ENCODE measurements around the gene PTGER4.

PTGER4 gene

DNA sequence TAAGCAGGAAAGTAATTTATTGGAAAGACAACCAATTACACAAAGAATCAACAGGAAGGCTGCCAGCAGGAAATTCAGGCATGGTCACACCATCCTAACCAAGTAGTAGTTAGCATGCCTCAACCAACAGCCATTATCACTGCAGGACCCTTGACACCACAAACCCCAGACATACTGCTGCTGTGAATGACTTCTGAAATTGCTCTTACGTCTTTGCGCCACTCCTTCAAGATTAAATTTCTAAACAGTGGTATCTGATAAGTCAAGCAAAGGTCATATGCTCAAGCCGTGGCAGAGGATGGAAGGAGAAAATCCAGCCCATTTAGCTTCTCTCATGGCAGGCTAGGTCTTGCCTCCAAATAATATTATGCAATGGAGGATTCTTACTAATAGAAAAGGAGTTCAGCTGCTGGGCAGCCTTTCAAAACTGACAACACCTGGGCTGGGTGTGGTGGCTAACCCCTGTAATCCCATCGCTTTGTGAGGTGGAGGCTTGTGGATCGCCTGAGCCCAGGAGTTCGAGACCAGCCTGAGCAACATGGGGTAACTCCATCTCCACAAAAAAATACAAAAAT, 5.0 kb upstream of the PTGER4 start:
- Histone ChIP-seq H3K27me3 (ENCODE audit: insufficient read depth, low read depth) (no peaks in the 10 kb centered on the region), H3K79me2 (ENCODE audit: insufficient read depth, low read depth) (no peaks in the 10 kb centered on the region), H2AFZ (ENCODE audit: low read depth) (no peak overlapping the region), H3K9ac (no peak overlapping the region), H4K20me1 (ENCODE audit: insufficient read depth) (no peaks in the 10 kb centered on the region), H3K4me2 (no peak overlapping the region), H3K4me1 (ENCODE audit: low read depth, poor library complexity, severe bottlenecking) (peaks cover 31% of the 10 kb centered on the region), H3K4me3 (IDR thresholded peaks at IDR 0.05; ENCODE audit: insufficient read depth, low read depth, low read length) (no peak overlapping the region), H3K36me3 (ENCODE audit: insufficient read depth) (no peaks in the 10 kb centered on the region), H3K27ac (no peak overlapping the region)
- TF ChIP-seq, protein P1, sequence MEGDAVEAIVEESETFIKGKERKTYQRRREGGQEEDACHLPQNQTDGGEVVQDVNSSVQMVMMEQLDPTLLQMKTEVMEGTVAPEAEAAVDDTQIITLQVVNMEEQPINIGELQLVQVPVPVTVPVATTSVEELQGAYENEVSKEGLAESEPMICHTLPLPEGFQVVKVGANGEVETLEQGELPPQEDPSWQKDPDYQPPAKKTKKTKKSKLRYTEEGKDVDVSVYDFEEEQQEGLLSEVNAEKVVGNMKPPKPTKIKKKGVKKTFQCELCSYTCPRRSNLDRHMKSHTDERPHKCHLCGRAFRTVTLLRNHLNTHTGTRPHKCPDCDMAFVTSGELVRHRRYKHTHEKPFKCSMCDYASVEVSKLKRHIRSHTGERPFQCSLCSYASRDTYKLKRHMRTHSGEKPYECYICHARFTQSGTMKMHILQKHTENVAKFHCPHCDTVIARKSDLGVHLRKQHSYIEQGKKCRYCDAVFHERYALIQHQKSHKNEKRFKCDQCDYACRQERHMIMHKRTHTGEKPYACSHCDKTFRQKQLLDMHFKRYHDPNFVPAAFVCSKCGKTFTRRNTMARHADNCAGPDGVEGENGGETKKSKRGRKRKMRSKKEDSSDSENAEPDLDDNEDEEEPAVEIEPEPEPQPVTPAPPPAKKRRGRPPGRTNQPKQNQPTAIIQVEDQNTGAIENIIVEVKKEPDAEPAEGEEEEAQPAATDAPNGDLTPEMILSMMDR (conservative IDR thresholded peaks at IDR 0.05; ENCODE audit: low read depth, low read length): no peak

DNA sequence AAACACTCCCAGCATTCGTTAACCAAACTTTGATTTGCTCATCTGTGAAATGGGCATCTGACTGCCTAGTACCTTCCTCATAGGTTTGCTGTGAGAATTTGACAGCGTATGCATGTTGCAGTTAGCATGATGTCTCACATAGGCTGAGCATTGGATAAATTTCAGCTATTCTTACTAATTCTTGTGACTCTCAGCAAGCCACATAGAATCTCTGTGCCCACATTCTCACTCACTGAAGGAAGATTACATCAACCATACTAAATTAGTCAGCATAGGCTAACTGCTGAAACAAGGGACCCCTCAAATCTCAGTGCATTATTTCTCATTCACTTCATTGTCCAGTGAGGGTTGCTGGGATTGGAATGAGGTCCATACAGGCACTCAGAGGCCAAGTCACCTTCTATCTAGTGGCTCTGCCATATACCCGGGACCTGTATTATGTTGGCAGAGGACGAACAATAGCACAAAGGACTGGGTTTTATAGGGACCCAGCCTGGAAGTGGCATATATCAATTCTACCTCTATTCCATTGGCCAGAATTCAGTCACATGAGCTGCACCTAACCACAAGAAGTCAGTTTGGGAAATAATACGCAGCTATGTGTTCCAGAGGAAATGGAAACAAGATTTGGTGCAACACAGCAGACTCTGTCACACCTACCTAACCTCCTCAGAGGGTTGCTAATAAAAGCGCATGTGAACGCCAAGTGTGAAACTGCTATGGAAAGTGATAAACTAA, 4.2 kb upstream of the PTGER4 start:
- Histone ChIP-seq H3K27me3 (ENCODE audit: insufficient read depth, low read depth) (no peaks in the 10 kb centered on the region), H3K36me3 (ENCODE audit: insufficient read depth) (no peaks in the 10 kb centered on the region), H3K79me2 (ENCODE audit: insufficient read depth, low read depth) (peaks cover 7% of the 10 kb centered on the region; the same call in 1 of the 2 replicates), H3K4me2 (no peak overlapping the region; the same call in 1 of the 2 replicates), H4K20me1 (ENCODE audit: insufficient read depth) (no peaks in the 10 kb centered on the region), H2AFZ (ENCODE audit: low read depth) (no peak overlapping the region), H3K4me3 (IDR thresholded peaks at IDR 0.05; ENCODE audit: insufficient read depth, low read depth, low read length) (no peak overlapping the region), H3K9ac (no peak overlapping the region), H3K4me1 (ENCODE audit: low read depth, poor library complexity, severe bottlenecking) (peaks cover 31% of the 10 kb centered on the region), H3K27ac (no peak overlapping the region)
- TF ChIP-seq, protein P1 (conservative IDR thresholded peaks at IDR 0.05; ENCODE audit: low read depth, low read length): no peak

- Histone ChIP-seq H3K79me2 (ENCODE audit: insufficient read depth, low read depth) (peaks cover 20% of the 10 kb centered on the region; the same call in 1 of the 2 replicates), H3K4me1 (ENCODE audit: low read depth, poor library complexity, severe bottlenecking) (peaks cover 31% of the 10 kb centered on the region), H3K4me3 (IDR thresholded peaks at IDR 0.05; ENCODE audit: insufficient read depth, low read depth, low read length) (no peak overlapping the region), H3K4me2 (peak overlapping the region; percentile 67), H4K20me1 (ENCODE audit: insufficient read depth) (no peaks in the 10 kb centered on the region), H3K27me3 (ENCODE audit: insufficient read depth, low read depth) (no peaks in the 10 kb centered on the region), H2AFZ (ENCODE audit: low read depth) (peak overlapping the region; percentile 35; the same call in 1 of the 2 replicates), H3K36me3 (ENCODE audit: insufficient read depth) (no peaks in the 10 kb centered on the region), H3K27ac (peak overlapping the region; percentile 80), H3K9ac (peak overlapping the region; percentile 72; the same call in 1 of the 2 replicates)
- TF ChIP-seq, protein P1 (conservative IDR thresholded peaks at IDR 0.05; ENCODE audit: low read depth, low read length): no peak
Measured at GRCh38 chr5:40676613-40677343, 2.9 kb upstream of the PTGER4 start.

GRCh38 chr5:40677456-40677855, 2.3 kb upstream of the PTGER4 start:
- H3K79me2 ChIP-seq (ENCODE audit: insufficient read depth, low read depth): peaks cover 26% of the 10 kb centered on the region
- peak overlapping the region; percentile 35; the same call in 1 of the 2 replicates for H2AFZ ChIP-seq (ENCODE audit: low read depth)
- peaks cover 33% of the 10 kb centered on the region for H3K4me1 ChIP-seq (ENCODE audit: low read depth, poor library complexity, severe bottlenecking)
- no peaks in the 10 kb centered on the region for H4K20me1 ChIP-seq (ENCODE audit: insufficient read depth)
- H3K9ac ChIP-seq: peak overlapping the region; percentile 72; the same call in 1 of the 2 replicates
- H3K4me2 ChIP-seq: peak overlapping the region; percentile 67
- peak overlapping the region; percentile 80 for H3K27ac ChIP-seq
- no peak overlapping the region for H3K4me3 ChIP-seq (IDR thresholded peaks at IDR 0.05; ENCODE audit: insufficient read depth, low read depth, low read length)
- TF ChIP-seq, protein P1 (conservative IDR thresholded peaks at IDR 0.05; ENCODE audit: low read depth, low read length): no peak
- no peaks in the 10 kb centered on the region for H3K27me3 ChIP-seq (ENCODE audit: insufficient read depth, low read depth)
- H3K36me3 ChIP-seq (ENCODE audit: insufficient read depth): no peaks in the 10 kb centered on the region
